Psoas muscle (tissue), 8 donors: ENCODE data around the gene SEPHS2. TPM values are rescaled to one million over a fixed set of nuclear protein-coding genes. Genes with fewer than 3 reads are reported as not detected.

ENCODE experiments used
- ATAC-seq, 4 donors: fragments of 200-7000 bp; cut with Tn5 transposase; one replicate each; pipeline ENCODE4 v1.9.1; 2020; ENCODE audit warnings: moderate library complexity in 3 of 4, mild to moderate bottlenecking in 2 of 4
- DNase-seq, 2 donors: peaks; one replicate each; pipeline ENCODE4 v3.0.0-alpha.2; 2020
- H3K27ac ChIP-seq: fragments of 200-600 bp; one replicate; pipeline ENCODE4 v1.8.0; 2022
- H3K27me3 ChIP-seq, 3 donors: fragments of 200-600 bp in 1 of 3; one replicate each; pipeline versions ENCODE4 v1.6.1 to v1.8.0; 2013 to 2022; ENCODE audit warnings: low read length in 2 of 3, mild to moderate bottlenecking in 2 of 3, moderate library complexity in 1 of 3; ENCODE audit not compliant: insufficient read depth in 3 of 3
- H3K36me3 ChIP-seq, 2 donors: fragments of 200-600 bp in 1 of 2; one replicate each; pipeline versions ENCODE4 v1.6.1 to v1.8.0; 2013 to 2022; ENCODE audit warnings: low read depth in 1 of 2, mild to moderate bottlenecking in 1 of 2, moderate library complexity in 1 of 2; ENCODE audit not compliant: insufficient read depth in 1 of 2
- H3K4me1 ChIP-seq: fragments of 200-600 bp; one replicate; pipeline ENCODE4 v1.8.0; 2022
- H3K4me3 ChIP-seq: fragments of 200-600 bp; one replicate; pipeline ENCODE4 v1.8.0; 2022; ENCODE audit warnings: mild to moderate bottlenecking
- H3K9me3 ChIP-seq: fragments of 200-600 bp; one replicate; pipeline ENCODE4 v1.8.0; 2022
- CTCF ChIP-seq: fragments of 200-600 bp; IDR thresholded peaks from one replicate; pipeline ENCODE4 v1.8.0; 2022; ENCODE audit warnings: antibody characterized with exemption
- WGBS, 3 donors: extraction: QIAGEN DNeasy Blood & Tissue Kit; methylation state at CpG; one replicate each; pipeline versions ENCODE4 v1.1.6 to v1.1.7; 2013; 5-methylcytosine and 5-hydroxymethylcytosine counted together
- intact Hi-C, 2 donors: fragments of 100-400 bp; cut with DNase I; formaldehyde crosslinking; loops; one replicate each; pipeline versions ENCODE4 v1.11.0 to v1.14.2; 2022
- polyA plus RNA-seq, 3 donors: library from polyadenylated mRNA; stranded (reverse); fragments of 200-250 nt; gene quantifications; one replicate each; pipeline ENCODE4 v1.2.3, GENCODE V29; 2013
- total RNA-seq, 4 donors: library from RNA; stranded (reverse); fragmentation: NEBNext Ultra II Directional in 2 of 4; extraction: Animal tissue kit (Norgen Biotek cat#: 25700) in 2 of 4; gene quantifications; one replicate each; pipeline versions ENCODE4 v1.2.1 to v1.2.4, GENCODE V29; 2021 to 2023
- donor health status: healthy with polysubstance abuse.
- donor health status: DM: no; HTN: no; CAD: no; lungs with moderate emphysema.
- donor health status: Bipolar disorder and iron deficiency.
- donor health status: healthy.
- donor health status: DM: yes; HTN: yes; CAD: no.
- donor health status: DM: no; HTN: no; CAD: no.
- donor health status: DM: no; HTN: no; CAD: no.
- donor health status: DM: yes; HTN: yes; CAD: no.

SEPHS2 gene
- total and polyA plus RNA-seq, 7 donors, result 25.4 to 96.7 (median 59.8) TPM

- no peak for TF ChIP-seq CTCF
- no peaks in the 10 kb centered on the region for H3K4me1 ChIP-seq
- no peaks in the 10 kb centered on the region for H3K9me3 ChIP-seq
- H3K27me3 ChIP-seq, result no peaks in the 10 kb centered on the region
- 72 to 73% (median 73%) methylated on average over 11 of the region's 11 CpGs for whole genome bisulfite sequencing, 3 donors
- no peaks in the 10 kb centered on the region for H3K36me3 ChIP-seq
- H3K27ac ChIP-seq, result no peak overlapping the region
- ATAC-seq (no peak), DNase-seq (no peak)
- no peak overlapping the region for H3K4me3 ChIP-seq
- intact Hi-C loops, result no loop called here
These were observed 13.8 kb upstream of the SEPHS2 start for GRCh38 chr16:30459456-30459855.

- DNase-seq, result peak; percentile 19 to 54
- H3K36me3 ChIP-seq, result no peaks in the 10 kb centered on the region
- H3K27ac ChIP-seq, result no peak overlapping the region
- 76 to 80% (median 77%) methylated on average over 22 of the region's 22 CpGs for WGBS, 3 donors
- no peak overlapping the region for H3K4me3 ChIP-seq
- intact Hi-C loops, result no loop called here
- no peaks in the 10 kb centered on the region for H3K9me3 ChIP-seq
- H3K4me1 ChIP-seq, result no peaks in the 10 kb centered on the region
- no peak for ATAC-seq
- TF ChIP-seq CTCF, result no peak
- no peaks in the 10 kb centered on the region for H3K27me3 ChIP-seq
These were observed 13.1 kb upstream of the SEPHS2 start for GRCh38 chr16:30458561-30459394.

GRCh38 chr16:30457743-30458560 lies 12.3 kb upstream of the SEPHS2 start:
- ATAC-seq, result no peak
- intact Hi-C loops, result no loop called here

GRCh38 chr16:30457256-30457655 lies 11.6 kb upstream of the SEPHS2 start:
- TF ChIP-seq CTCF, result no peak
- Histone ChIP-seq H3K4me1 (no peaks in the 10 kb centered on the region), H3K27me3 (no peaks in the 10 kb centered on the region), H3K36me3 (no peaks in the 10 kb centered on the region), H3K4me3 (no peak overlapping the region), H3K27ac (no peak overlapping the region), H3K9me3 (no peaks in the 10 kb centered on the region)
- no peak for ATAC-seq
- 93 to 100% (median 100%) methylated on average over 1 of the region's 1 CpG for WGBS, 3 donors
- intact Hi-C loops, result no loop called here
- no peak for DNase-seq

More at GRCh38 chr16:30457743-30458560, 12.3 kb upstream of the SEPHS2 start:
- 88 to 91% (median 90%) methylated on average over 16 of the region's 16 CpGs for WGBS, 3 donors
- Histone ChIP-seq H3K27me3 (no peaks in the 10 kb centered on the region), H3K9me3 (no peaks in the 10 kb centered on the region), H3K4me1 (no peaks in the 10 kb centered on the region), H3K27ac (no peak overlapping the region), H3K4me3 (no peak overlapping the region), H3K36me3 (no peaks in the 10 kb centered on the region)
- no peak for DNase-seq
- no peak for TF ChIP-seq CTCF
